Cerebellar cortex (tissue), 1 donor: ENCODE results near the gene C12orf42.

Source experiments
- DNase-seq: peaks from one replicate; pipeline ENCODE4 v3.0.0-alpha.2; 2015; ENCODE audit warnings: low spot score

The C12orf42 gene

GRCh38 chr12:103495469-103496456, at the start of gene C12orf42:
Gene C12orf42 (minus strand): TSS chr12:103495968. CDS start chr12:103478426, 17,542 bp downstream.
- DNase-seq, result peak; percentile 8

- no peak for DNase-seq
Measured at GRCh38 chr12:103542078-103542477, 46.3 kb upstream of the C12orf42 start.

- DNase-seq, result no peak
Measured at GRCh38 chr12:103540319-103540718, 44.6 kb upstream of the C12orf42 start.

- DNase-seq, result no peak
Measured at GRCh38 chr12:103538397-103538796, 42.6 kb upstream of the C12orf42 start.

- no peak for DNase-seq
Measured at GRCh38 chr12:103530307-103531066, 34.7 kb upstream of the C12orf42 start.

GRCh38 chr12:103529306-103529705, 33.5 kb upstream of the C12orf42 start:
- no peak for DNase-seq

- no peak for DNase-seq
Measured at GRCh38 chr12:103524238-103524875, 28.6 kb upstream of the C12orf42 start.

- no peak for DNase-seq
Measured at GRCh38 chr12:103523771-103524170, 28.0 kb upstream of the C12orf42 start.

- DNase-seq, result no peak
Measured at GRCh38 chr12:103520686-103521215, 25.0 kb upstream of the C12orf42 start.

- no peak for DNase-seq
Measured at GRCh38 chr12:103519632-103520031, 23.9 kb upstream of the C12orf42 start.

GRCh38 chr12:103518899-103519298, 23.1 kb upstream of the C12orf42 start:
- no peak for DNase-seq

- DNase-seq, result no peak
Measured at GRCh38 chr12:103517161-103517560, 21.4 kb upstream of the C12orf42 start.

- DNase-seq, result no peak
Measured at GRCh38 chr12:103515341-103515740, 19.6 kb upstream of the C12orf42 start.

- no peak for DNase-seq
Measured at GRCh38 chr12:103513875-103514274, 18.1 kb upstream of the C12orf42 start.

- DNase-seq, result no peak
Measured at GRCh38 chr12:103505371-103506236, 9.8 kb upstream of the C12orf42 start.

GRCh38 chr12:103504606-103505005, 8.8 kb upstream of the C12orf42 start:
- DNase-seq, result no peak

- no peak for DNase-seq
Measured at GRCh38 chr12:103503546-103504480, 8.0 kb upstream of the C12orf42 start.

- no peak for DNase-seq
Measured at GRCh38 chr12:103501447-103501846, 5.7 kb upstream of the C12orf42 start.

- DNase-seq, result no peak
Measured at GRCh38 chr12:103499571-103499970, 3.8 kb upstream of the C12orf42 start.

- DNase-seq, result no peak
Measured at GRCh38 chr12:103498990-103499389, 3.2 kb upstream of the C12orf42 start.
